ENCODE data around the gene EPB41L4B. TPM values are rescaled to one million over a fixed set of nuclear protein-coding genes. Genes with fewer than 3 reads are reported as not detected.
"Not testable (repeated sequence)": the region's sequence is repeated elsewhere in the genome, so short reads cannot be mapped to it uniquely, and the experiment has no call there.

The EPB41L4B gene
- total RNA-seq, 4 donors from 2014 or later = 56.4 to 72.7 (median 71.0) TPM

GRCh38 chr9:109342878-109343277 lies 22.0 kb upstream of the EPB41L4B start:
- Histone ChIP-seq H3K9me3 (no peaks in the 10 kb centered on the region), H3K27me3 (no peaks in the 10 kb centered on the region), H3K36me3 (no peaks in the 10 kb centered on the region), H3K4me1 (peaks cover 24% of the 10 kb centered on the region in 2 donors), H3K27ac (peak overlapping the region in 1 of 3 donors; percentile 19), H3K4me3 (replicated peaks in 1 of 3) (no peak overlapping the region)
- WGBS, 2 donors = 92 to 95% methylated on average over 4 of the region's 4 CpGs
- TF ChIP-seq POLR2A (IDR thresholded peaks at IDR 0.05) = no peak
- no peak for TF ChIP-seq CTCF (IDR thresholded peaks at IDR 0.05)
- intact Hi-C loops (cut with DNase I) = no loop called here
- DNase-seq = no peak

GRCh38 chr9:109341561-109341960 lies 20.7 kb upstream of the EPB41L4B start:
- Histone ChIP-seq H3K4me3 (replicated peaks in 1 of 3) (no peak overlapping the region), H3K4me1 (peaks cover 24% of the 10 kb centered on the region in 2 donors), H3K36me3 (no peaks in the 10 kb centered on the region), H3K27me3 (no peaks in the 10 kb centered on the region), H3K9me3 (no peaks in the 10 kb centered on the region), H3K27ac (peak overlapping the region; percentile 2 to 48 (median 19))
- no peak for TF ChIP-seq CTCF (IDR thresholded peaks at IDR 0.05)
- TF ChIP-seq POLR2A (IDR thresholded peaks at IDR 0.05) = no peak
- 33 to 53% methylated on average over 5 to 6 of the region's 6 CpGs for WGBS, 2 donors
- intact Hi-C loops (cut with DNase I) = no loop called here
- peak; percentile 60 to 73 for DNase-seq

- WGBS, 2 donors = 65 to 66% methylated on average over 7 of the region's 7 CpGs
- DNase-seq = peak; percentile 50 to 66
- intact Hi-C loops (cut with DNase I) = not testable (repeated sequence)
These were observed 20.1 kb upstream of the EPB41L4B start for GRCh38 chr9:109340979-109341378.

GRCh38 chr9:109336409-109336808 lies 15.6 kb upstream of the EPB41L4B start:
- intact Hi-C loops (cut with DNase I) = no loop called here
- Histone ChIP-seq H3K27me3 (no peaks in the 10 kb centered on the region), H3K36me3 (no peaks in the 10 kb centered on the region), H3K4me3 (replicated peaks in 1 of 3) (no peak overlapping the region), H3K4me1 (peaks cover 2 to 13% of the 10 kb centered on the region in 2 donors), H3K27ac (no peak overlapping the region), H3K9me3 (no peaks in the 10 kb centered on the region)
- TF ChIP-seq CTCF (IDR thresholded peaks at IDR 0.05) (no peak), POLR2A (IDR thresholded peaks at IDR 0.05) (no peak)
- 86 to 87% methylated on average over 3 of the region's 3 CpGs for WGBS, 2 donors
- DNase-seq = no peak

More at GRCh38 chr9:109340979-109341378, 20.1 kb upstream of the EPB41L4B start:
- not testable (repeated sequence) for H3K9me3 ChIP-seq; H3K27me3 ChIP-seq; H3K36me3 ChIP-seq; H3K4me3 ChIP-seq (replicated peaks in 1 of 3)
- Histone ChIP-seq H3K27ac (peak overlapping the region in 2 of 3 donors; percentile 19 to 48), H3K4me1 (peaks cover 21 to 22% of the 10 kb centered on the region in 2 donors)

- TF ChIP-seq POLR2A (IDR thresholded peaks at IDR 0.05) = no peak
- no peak for TF ChIP-seq CTCF (IDR thresholded peaks at IDR 0.05)
- WGBS, 2 donors = 83% methylated on average over 2 of the region's 2 CpGs
- peaks cover 3 to 13% of the 10 kb centered on the region in 2 donors for H3K4me1 ChIP-seq
- H3K4me3 ChIP-seq (replicated peaks in 1 of 3) = no peak overlapping the region
- intact Hi-C loops (cut with DNase I) = no loop called here
- no peak overlapping the region for H3K27ac ChIP-seq
- no peaks in the 10 kb centered on the region for H3K9me3 ChIP-seq
- no peaks in the 10 kb centered on the region for H3K27me3 ChIP-seq
- no peak for DNase-seq
- H3K36me3 ChIP-seq = no peaks in the 10 kb centered on the region
These were observed 15.1 kb upstream of the EPB41L4B start for GRCh38 chr9:109335929-109336328.

- no peaks in the 10 kb centered on the region for H3K27me3 ChIP-seq
- no peak overlapping the region for H3K27ac ChIP-seq
- no peak for TF ChIP-seq POLR2A (IDR thresholded peaks at IDR 0.05)
- TF ChIP-seq CTCF (IDR thresholded peaks at IDR 0.05) = no peak
- no peak overlapping the region for H3K4me3 ChIP-seq (replicated peaks in 1 of 3)
- WGBS, 2 donors = 81 to 84% methylated on average over 7 of the region's 7 CpGs
- H3K36me3 ChIP-seq = no peaks in the 10 kb centered on the region
- H3K9me3 ChIP-seq = no peaks in the 10 kb centered on the region
- no peak for DNase-seq
- H3K4me1 ChIP-seq = peaks cover 6 to 18% of the 10 kb centered on the region in 2 donors
- intact Hi-C loops (cut with DNase I) = no loop called here
These were observed 14.3 kb upstream of the EPB41L4B start for GRCh38 chr9:109335121-109335520.

Measured in thyroid gland (tissue), 4 donors.